ENCODE data around the gene EIF4G3.

GRCh38 chr1:21188235-21188634 lies 11.5 kb upstream of the EIF4G3 start:
- TF ChIP-seq, protein P1, sequence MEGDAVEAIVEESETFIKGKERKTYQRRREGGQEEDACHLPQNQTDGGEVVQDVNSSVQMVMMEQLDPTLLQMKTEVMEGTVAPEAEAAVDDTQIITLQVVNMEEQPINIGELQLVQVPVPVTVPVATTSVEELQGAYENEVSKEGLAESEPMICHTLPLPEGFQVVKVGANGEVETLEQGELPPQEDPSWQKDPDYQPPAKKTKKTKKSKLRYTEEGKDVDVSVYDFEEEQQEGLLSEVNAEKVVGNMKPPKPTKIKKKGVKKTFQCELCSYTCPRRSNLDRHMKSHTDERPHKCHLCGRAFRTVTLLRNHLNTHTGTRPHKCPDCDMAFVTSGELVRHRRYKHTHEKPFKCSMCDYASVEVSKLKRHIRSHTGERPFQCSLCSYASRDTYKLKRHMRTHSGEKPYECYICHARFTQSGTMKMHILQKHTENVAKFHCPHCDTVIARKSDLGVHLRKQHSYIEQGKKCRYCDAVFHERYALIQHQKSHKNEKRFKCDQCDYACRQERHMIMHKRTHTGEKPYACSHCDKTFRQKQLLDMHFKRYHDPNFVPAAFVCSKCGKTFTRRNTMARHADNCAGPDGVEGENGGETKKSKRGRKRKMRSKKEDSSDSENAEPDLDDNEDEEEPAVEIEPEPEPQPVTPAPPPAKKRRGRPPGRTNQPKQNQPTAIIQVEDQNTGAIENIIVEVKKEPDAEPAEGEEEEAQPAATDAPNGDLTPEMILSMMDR (conservative IDR thresholded peaks at IDR 0.05 in 1 of 2, IDR thresholded peaks at IDR 0.05 in 1 of 2; ENCODE audit: low read depth in 1 of 2, low read length in 2 of 2) = no peak
- TF ChIP-seq EZH2 (IDR thresholded peaks at IDR 0.05; ENCODE audit: low read length, missing control alignments) = no peak
